ENCODE measurements around the gene STARD10.

The STARD10 gene

DNA sequence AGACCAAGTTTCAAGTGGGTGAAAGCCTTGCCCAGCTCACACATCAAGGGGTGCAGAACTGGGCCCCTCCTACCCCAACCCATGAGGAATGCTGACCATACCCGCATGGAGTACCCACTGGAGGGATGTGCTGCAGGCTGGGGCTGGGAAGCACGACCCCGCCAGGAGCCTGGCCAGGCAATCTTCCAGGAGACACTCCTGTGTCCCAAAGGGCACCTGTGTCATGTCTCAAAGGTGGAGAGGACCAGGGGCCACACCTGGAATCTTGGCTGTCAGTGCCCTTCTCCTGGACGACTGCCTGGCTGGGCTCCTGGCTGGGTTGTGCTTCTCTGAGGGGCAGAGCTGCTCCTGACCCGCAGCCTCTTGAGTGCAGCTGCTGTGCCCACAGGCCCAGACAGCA is 48.3 kb downstream of the STARD10 start:
- DNase-seq (ENCODE audit: low read depth): no peak

DNA sequence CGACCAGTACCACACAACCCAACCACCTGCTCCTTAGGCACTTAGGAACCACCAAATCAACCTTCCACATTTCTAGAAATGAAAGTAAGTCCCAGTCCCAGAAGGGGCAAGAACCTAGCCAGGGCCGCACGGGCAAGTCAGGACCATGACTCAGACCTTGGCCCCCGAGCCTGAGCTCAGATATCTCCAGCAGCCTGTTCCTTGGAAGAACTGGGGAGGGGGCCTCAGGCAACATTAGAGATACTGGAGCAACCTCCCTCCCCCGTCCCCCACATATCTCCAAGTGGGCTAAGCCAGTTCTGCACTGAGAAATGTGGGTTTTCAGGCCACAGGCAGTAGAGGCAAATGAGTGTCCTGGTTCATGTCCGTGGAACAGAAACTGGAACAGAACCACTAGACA is 49.4 kb downstream of the STARD10 start:
- DNase-seq (ENCODE audit: low read depth): no peak

GRCh38 chr11:72743321-72744221 is 50.3 kb downstream of the STARD10 start:
- DNase-seq (ENCODE audit: low read depth): no peak

GRCh38 chr11:72742513-72743320 is 51.1 kb downstream of the STARD10 start:
- DNase-seq (ENCODE audit: low read depth): no peak

DNA sequence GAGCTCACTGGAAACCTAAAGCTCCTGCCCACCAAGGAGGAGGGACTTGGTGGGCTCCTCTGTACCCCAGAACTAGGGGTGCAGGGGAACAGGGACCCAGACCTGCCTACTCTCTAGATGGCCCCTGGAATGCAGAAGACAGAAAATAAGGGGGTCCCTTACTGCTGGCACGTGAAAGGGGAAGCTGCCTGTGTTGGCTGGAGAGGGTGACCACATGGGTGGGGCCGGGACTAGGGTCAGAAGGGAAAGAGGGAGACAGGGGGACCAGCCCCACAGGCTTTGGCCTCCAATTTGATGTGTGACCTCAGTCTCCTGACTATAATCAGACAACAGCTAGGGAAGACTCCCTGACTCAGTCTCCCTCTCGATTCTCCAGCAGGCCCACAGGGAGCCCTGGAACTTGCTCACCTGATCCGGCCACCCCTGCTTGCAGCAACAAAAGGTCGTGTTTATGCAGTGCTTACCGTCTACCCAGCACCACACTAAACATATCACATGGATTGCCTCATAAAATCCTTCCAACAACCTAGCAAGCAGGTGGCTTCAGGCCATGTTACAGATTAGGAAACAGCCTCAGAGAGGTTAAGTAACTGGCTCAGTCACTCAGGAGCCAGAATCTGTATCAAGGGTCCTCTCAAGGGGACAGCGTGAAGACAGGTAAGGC is 51.9 kb downstream of the STARD10 start:
- DNase-seq (ENCODE audit: low read depth): no peak

DNA sequence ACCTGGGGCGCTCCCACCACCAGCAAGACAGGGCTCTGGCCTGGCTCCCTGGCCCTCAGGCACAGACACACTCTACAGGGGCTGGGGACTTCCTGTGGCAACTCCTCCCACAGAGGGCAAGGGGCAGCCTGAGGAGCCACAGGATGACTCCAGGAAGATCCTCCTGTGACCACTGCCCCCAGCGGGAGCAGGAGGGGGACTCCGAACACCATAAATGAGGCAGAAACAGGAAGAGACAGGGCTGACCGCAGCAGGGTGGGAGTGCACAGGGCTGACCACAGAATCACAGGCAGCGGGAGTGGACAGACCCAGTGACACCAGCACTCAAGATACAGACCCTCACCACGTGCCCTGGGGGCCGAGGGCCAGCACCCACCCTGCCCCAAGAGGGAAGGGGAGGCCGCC is 52.4 kb downstream of the STARD10 start:
- no peak for DNase-seq (ENCODE audit: low read depth)

DNA sequence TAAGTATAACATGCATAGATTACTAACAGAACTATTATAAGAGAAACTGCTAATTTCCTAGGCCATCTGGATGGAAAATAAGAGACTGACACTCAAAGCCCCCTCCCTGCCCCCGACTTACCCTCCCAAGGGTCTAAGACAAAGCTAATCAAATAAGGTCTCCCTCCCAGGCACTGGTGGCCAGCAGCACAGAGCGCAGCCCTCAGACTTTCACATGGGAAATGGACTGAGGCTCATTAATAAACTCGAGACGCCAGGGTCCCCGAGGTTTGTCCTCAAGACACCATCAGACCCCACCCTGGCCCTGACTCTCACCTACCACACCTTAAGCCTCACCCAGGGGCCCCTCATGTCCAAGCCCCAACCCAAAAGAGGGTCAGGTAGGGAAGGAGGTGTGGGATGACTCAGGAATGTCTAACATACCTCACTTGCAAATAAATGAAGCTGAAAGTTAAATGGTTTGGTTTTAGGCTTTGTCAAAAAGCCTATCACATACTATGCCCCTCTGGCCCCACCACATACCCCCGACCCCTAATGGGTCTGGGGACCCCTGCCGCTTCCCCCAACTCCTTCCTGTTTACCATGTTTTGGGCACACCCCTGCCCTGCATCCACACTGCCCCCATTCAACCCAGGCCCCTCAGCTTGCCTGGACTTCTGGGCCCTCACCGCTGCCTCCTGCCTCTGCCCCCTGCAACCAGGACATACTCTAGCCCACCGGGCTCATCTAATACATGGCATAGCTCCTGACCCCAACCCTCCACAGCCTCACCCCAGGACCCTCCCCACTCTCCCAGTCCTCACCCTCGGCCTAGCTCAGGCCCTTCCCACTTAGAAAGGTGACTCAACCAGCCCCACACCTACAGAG is 53.1 kb downstream of the STARD10 start:
- DNase-seq (ENCODE audit: low read depth): no peak

DNA sequence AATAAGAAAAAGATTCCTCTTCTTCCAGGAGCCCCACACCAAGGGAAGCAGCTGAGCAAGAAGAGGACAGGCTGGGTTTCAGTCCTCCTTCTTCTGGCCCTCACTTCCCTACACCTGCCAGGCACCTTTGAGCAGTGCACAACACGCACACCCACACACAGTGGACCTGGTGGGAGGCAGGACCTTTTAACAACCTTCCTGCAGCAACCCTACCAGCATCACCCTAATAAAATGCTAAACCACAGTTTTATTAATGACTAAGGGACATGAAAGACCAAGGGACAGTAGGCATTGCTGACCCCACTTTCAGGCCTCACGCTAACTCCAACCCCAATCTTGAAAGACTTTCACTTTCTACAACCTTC is 53.8 kb downstream of the STARD10 start:
- no peak for DNase-seq (ENCODE audit: low read depth)

DNA sequence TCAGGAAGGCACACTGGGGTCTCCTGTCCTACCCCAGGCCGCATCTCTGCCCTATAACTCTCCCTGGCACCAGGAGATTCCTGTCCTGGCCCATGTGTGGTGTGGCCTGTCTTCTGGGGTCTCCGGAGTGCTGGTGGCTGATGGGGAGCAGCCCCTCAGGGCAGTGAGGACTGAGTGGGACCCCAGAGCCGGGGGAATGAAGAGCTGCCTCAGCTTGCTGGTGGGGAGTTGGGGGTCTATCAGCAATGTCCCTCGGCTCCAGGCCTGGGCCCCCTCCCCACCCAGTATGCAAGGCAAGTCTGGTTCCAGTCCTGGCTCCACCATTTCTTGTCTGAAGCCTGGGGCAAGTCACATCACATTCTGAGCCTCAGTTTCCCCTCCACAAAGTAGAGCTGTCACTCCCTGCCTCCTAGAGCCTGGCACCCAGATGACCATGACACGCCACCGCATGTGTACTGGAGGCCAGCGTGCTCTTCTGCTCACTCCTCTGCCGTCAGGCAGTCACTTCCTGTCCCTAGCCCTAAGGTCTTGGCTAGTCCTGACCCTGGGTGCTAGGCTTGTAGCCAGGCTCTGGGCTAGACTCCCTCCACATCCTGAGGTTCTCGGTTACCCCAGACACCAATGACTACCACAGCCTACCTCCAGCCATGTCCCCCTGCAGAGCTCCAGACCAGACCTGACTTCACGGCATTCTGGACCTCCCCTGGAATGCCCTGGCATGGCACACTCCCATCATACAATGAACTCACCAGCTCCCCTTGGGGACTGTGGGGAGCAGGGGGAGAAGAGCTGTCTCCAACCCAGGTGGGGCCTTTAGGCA is 54.4 kb downstream of the STARD10 start:
- no peak for DNase-seq (ENCODE audit: low read depth)

- no peak for DNase-seq (ENCODE audit: low read depth)
Observed at GRCh38 chr11:72738199-72739141, 55.4 kb downstream of the STARD10 start.

GRCh38 chr11:72737336-72737735 is 56.5 kb downstream of the STARD10 start:
- no peak for DNase-seq (ENCODE audit: low read depth)

- DNase-seq (ENCODE audit: low read depth): peak; percentile 30
Observed at GRCh38 chr11:72736452-72737069, 57.3 kb downstream of the STARD10 start.

GRCh38 chr11:72735495-72736027 is 58.3 kb downstream of the STARD10 start:
- no peak for DNase-seq (ENCODE audit: low read depth)

- no peak for DNase-seq (ENCODE audit: low read depth)
Observed at GRCh38 chr11:72732329-72732728, 61.5 kb downstream of the STARD10 start.

GRCh38 chr11:72730737-72731136 is 63.1 kb downstream of the STARD10 start:
- no peak for DNase-seq (ENCODE audit: low read depth)

- no peak for DNase-seq (ENCODE audit: low read depth)
Observed at GRCh38 chr11:72730243-72730642, 63.6 kb downstream of the STARD10 start.

- no peak for DNase-seq (ENCODE audit: low read depth)
Observed at GRCh38 chr11:72727521-72727920, 66.3 kb downstream of the STARD10 start.

- no peak for DNase-seq (ENCODE audit: low read depth)
Observed at GRCh38 chr11:72726266-72727220, 67.3 kb downstream of the STARD10 start.

Measured in activated T-helper 9 cell treated with anti-CD3 and anti-CD28 coated beads, Interleukin-2, amount 50 U/mL, for 16 hours (primary cell).